Osteoblast (primary cell): ENCODE measurements around the gene SPCS3. TPM values are rescaled to one million over a fixed set of nuclear protein-coding genes. Genes with fewer than 3 reads are reported as not detected.

ENCODE experiments used
- DNase-seq: peaks from one replicate; pipeline ENCODE4 v3.0.0; 2011; ENCODE audit warnings: low spot score, mixed read lengths; ENCODE audit not compliant: insufficient read length; ENCODE audit errors: missing footprints
- H2AFZ ChIP-seq: 2 replicates; pipeline ENCODE4 v1.6.0; 2011; ENCODE audit warnings: mild to moderate bottlenecking, low read length
- H3K27ac ChIP-seq: 2 replicates; pipeline ENCODE4 v1.5.1; 2011; ENCODE audit warnings: mild to moderate bottlenecking, low read depth, low read length, moderate library complexity
- H3K27me3 ChIP-seq: 2 replicates; pipeline ENCODE4 v1.6.0; 2012; ENCODE audit warnings: mild to moderate bottlenecking, control low read depth, inconsistent platforms, low read length, moderate library complexity; ENCODE audit not compliant: insufficient read depth
- H3K36me3 ChIP-seq: 2 replicates; pipeline ENCODE4 v1.5.1; 2011; ENCODE audit warnings: mild to moderate bottlenecking, low read length, control low read depth, moderate library complexity; ENCODE audit not compliant: insufficient read depth
- H3K4me1 ChIP-seq: 2 replicates; pipeline ENCODE4 v1.5.1; 2011; ENCODE audit warnings: mild to moderate bottlenecking, low read length, control low read depth, moderate library complexity; ENCODE audit not compliant: insufficient read depth
- H3K4me2 ChIP-seq: 2 replicates; pipeline ENCODE4 v1.6.0; 2011; ENCODE audit warnings: mild to moderate bottlenecking, low read length; ENCODE audit not compliant: insufficient read depth
- H3K4me3 ChIP-seq: fragments of 200-600 bp; sonication (generic); 3 replicates; pipeline ENCODE4 v1.5.1; 2012; ENCODE audit warnings: mild to moderate bottlenecking, low read length, inconsistent platforms; ENCODE audit not compliant: insufficient read depth
- H3K79me2 ChIP-seq: 2 replicates; pipeline ENCODE4 v1.6.0; 2012; ENCODE audit warnings: mild to moderate bottlenecking, low read length, control low read depth, inconsistent platforms; ENCODE audit not compliant: insufficient read depth
- H3K9me3 ChIP-seq: 2 replicates; pipeline ENCODE4 v1.5.1; 2011; ENCODE audit warnings: low read depth, low read length, control low read depth
- H4K20me1 ChIP-seq: 2 replicates; pipeline ENCODE4 v1.6.0; 2012; ENCODE audit warnings: mild to moderate bottlenecking, low read length, control low read depth; ENCODE audit not compliant: insufficient read depth
- total RNA-seq: library from RNA; depleted of rRNA; stranded (reverse); fragments of >200 nt; gene quantifications from 2 replicates; pipeline ENCODE4 v1.2.3, GENCODE V29; 2012
- TF ChIP-seq, protein P1 (sequence below): IDR thresholded peaks from 2 replicates; pipeline ENCODE4 v1.5.1; 2011; ENCODE audit warnings: mild to moderate bottlenecking, low read depth, low read length, moderate library complexity; ENCODE audit errors: extremely low read depth

The SPCS3 gene
- total RNA-seq, 1 donor, result 115 TPM

GRCh38 chr4:176286728-176287127 lies 33.0 kb upstream of the SPCS3 start:
- H3K4me1 ChIP-seq, result no peaks in the 10 kb centered on the region
- H3K27ac ChIP-seq, result no peak overlapping the region
- DNase-seq, result no peak
- H3K9me3 ChIP-seq, result no peaks in the 10 kb centered on the region
- no peaks in the 10 kb centered on the region for H3K36me3 ChIP-seq
- H3K4me3 ChIP-seq, result no peak overlapping the region
- H4K20me1 ChIP-seq, result no peaks in the 10 kb centered on the region
- no peak overlapping the region for H3K4me2 ChIP-seq
- H3K79me2 ChIP-seq, result no peaks in the 10 kb centered on the region
- peak overlapping the region; percentile 16 for H2AFZ ChIP-seq
- H3K27me3 ChIP-seq, result no peaks in the 10 kb centered on the region
- TF ChIP-seq, protein P1, sequence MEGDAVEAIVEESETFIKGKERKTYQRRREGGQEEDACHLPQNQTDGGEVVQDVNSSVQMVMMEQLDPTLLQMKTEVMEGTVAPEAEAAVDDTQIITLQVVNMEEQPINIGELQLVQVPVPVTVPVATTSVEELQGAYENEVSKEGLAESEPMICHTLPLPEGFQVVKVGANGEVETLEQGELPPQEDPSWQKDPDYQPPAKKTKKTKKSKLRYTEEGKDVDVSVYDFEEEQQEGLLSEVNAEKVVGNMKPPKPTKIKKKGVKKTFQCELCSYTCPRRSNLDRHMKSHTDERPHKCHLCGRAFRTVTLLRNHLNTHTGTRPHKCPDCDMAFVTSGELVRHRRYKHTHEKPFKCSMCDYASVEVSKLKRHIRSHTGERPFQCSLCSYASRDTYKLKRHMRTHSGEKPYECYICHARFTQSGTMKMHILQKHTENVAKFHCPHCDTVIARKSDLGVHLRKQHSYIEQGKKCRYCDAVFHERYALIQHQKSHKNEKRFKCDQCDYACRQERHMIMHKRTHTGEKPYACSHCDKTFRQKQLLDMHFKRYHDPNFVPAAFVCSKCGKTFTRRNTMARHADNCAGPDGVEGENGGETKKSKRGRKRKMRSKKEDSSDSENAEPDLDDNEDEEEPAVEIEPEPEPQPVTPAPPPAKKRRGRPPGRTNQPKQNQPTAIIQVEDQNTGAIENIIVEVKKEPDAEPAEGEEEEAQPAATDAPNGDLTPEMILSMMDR, result no peak

DNA sequence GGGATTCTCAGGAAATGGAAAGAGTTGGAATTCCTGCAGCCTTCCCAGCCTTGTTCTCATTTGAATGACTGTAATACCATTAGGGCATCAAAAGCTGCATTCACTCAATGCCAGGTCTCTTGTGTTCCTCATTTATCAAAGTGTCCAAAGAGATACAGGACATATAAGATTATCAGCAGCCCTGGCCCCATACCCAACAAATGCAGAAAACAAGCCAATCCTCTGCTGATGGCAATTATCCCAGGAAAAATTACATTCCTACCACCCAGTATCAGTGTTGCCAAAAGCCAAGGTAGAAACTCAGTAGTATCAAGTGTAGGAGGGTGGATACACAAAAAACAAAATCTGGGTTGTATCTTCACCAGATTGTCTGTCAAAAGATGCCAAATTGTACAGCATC lies 32.2 kb upstream of the SPCS3 start:
- Histone ChIP-seq H3K27ac (no peak overlapping the region), H3K4me3 (no peak overlapping the region), H4K20me1 (no peaks in the 10 kb centered on the region), H2AFZ (no peak overlapping the region), H3K36me3 (no peaks in the 10 kb centered on the region), H3K4me1 (no peaks in the 10 kb centered on the region), H3K79me2 (no peaks in the 10 kb centered on the region), H3K9me3 (no peaks in the 10 kb centered on the region), H3K27me3 (no peaks in the 10 kb centered on the region), H3K4me2 (no peak overlapping the region)
- TF ChIP-seq, protein P1, result no peak
- no peak for DNase-seq

- Histone ChIP-seq H3K36me3 (no peaks in the 10 kb centered on the region), H3K9me3 (no peaks in the 10 kb centered on the region), H3K4me2 (no peak overlapping the region), H2AFZ (no peak overlapping the region), H3K4me3 (no peak overlapping the region), H3K4me1 (no peaks in the 10 kb centered on the region), H3K27me3 (no peaks in the 10 kb centered on the region), H3K79me2 (no peaks in the 10 kb centered on the region), H3K27ac (no peak overlapping the region), H4K20me1 (no peaks in the 10 kb centered on the region)
- TF ChIP-seq, protein P1, result no peak
- no peak for DNase-seq
Observed at GRCh38 chr4:176288020-176288419, 31.7 kb upstream of the SPCS3 start.

DNA sequence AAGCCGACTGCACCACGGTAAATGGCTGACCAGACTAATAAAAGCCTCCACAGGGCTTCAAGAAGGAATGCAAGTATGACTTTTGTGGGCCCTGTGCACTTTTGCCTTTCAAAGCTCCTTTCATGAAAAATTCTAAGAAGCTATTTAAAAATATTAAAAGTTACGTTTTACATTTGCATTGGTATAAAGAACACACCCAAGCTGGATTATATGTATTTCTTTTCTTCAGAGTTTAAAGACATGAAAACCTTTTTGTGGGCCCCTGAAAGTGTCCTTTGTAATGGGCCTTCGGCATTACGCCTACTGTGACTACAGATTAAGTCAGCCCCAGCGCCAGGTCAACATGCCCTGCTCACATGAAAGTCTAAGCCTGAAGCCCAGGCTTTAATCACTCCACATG lies 30.2 kb upstream of the SPCS3 start:
- H3K27me3 ChIP-seq, result no peaks in the 10 kb centered on the region
- H2AFZ ChIP-seq, result peak overlapping the region; percentile 50
- DNase-seq, result no peak
- H3K27ac ChIP-seq, result no peak overlapping the region
- no peaks in the 10 kb centered on the region for H3K4me1 ChIP-seq
- no peaks in the 10 kb centered on the region for H3K36me3 ChIP-seq
- no peak overlapping the region for H3K4me2 ChIP-seq
- H3K79me2 ChIP-seq, result no peaks in the 10 kb centered on the region
- TF ChIP-seq, protein P1, result no peak
- no peaks in the 10 kb centered on the region for H4K20me1 ChIP-seq
- H3K4me3 ChIP-seq, result no peak overlapping the region
- no peaks in the 10 kb centered on the region for H3K9me3 ChIP-seq
